WERI-Rb-1 (cell line): Measurements from ENCODE around the gene BRF1.
A peak's percentile ranks its signal among the peaks of the same experiment; 100 is the strongest.

Experiments used
- DNase-seq: peaks from one replicate; pipeline ENCODE4 v3.0.0-alpha.2; 2020
- H3K27ac ChIP-seq: fragments of 250-450 bp; sonication (Bioruptor Pico); 2 replicates; pipeline ENCODE4 v1.5.1; 2020; ENCODE audit warnings: mild to moderate bottlenecking, moderate library complexity
- H3K27me3 ChIP-seq: fragments of 250-450 bp; sonication (Bioruptor Pico); 2 replicates; pipeline ENCODE4 v1.5.1; 2021; ENCODE audit warnings: mild to moderate bottlenecking, low read depth, moderate library complexity; ENCODE audit not compliant: insufficient read depth, severe bottlenecking
- H3K36me3 ChIP-seq: fragments of 250-450 bp; sonication (Bioruptor Pico); 2 replicates; pipeline ENCODE4 v1.5.1; 2020; ENCODE audit warnings: mild to moderate bottlenecking, moderate library complexity
- H3K4me3 ChIP-seq: 2 replicates; pipeline ENCODE4 v1.5.1; 2011; ENCODE audit warnings: low read depth, mild to moderate bottlenecking, control low read depth, low read length
- H3K9me3 ChIP-seq: fragments of 250-450 bp; sonication (Bioruptor Pico); 2 replicates; pipeline ENCODE4 v1.5.1; 2021; ENCODE audit warnings: mild to moderate bottlenecking, moderate library complexity; ENCODE audit not compliant: severe bottlenecking
- TF ChIP-seq, protein P1 (sequence below): IDR thresholded peaks from 2 replicates; pipeline ENCODE4 v1.5.1; 2011; ENCODE audit warnings: low read depth, mild to moderate bottlenecking, control low read depth, inconsistent platforms, low read length

The BRF1 gene

DNA sequence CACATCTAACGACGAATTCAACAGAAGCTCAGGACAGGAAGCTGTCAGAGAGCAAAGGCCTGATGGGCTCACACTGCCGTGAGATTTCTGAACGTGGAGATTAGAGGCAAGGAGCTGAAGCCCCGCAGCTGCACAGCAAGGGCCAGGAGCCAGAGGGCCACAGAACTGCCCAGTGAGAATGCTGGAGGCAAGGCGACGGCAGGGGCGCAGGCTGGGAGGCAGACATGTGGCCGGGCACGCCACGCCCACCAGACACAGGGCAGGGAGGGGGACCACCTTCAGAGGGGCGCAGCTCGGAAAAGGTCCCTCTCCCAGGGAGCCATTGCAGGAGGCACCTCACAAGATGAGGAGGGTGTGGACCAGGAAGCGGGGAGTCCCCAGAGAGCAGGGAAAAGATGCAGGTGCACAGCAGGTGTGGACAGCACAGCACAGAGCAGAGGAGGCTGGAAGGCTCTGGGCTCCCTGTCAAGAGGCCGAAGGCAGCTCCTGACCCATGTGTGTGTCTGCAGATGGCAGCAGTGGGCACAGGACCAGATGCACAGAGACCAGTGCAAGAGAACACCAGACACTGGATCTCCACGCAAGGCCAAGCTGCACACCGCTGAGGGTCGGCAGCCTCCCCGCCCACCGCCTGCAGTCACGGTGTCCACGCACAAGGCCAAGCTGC is 29.4 kb downstream of the BRF1 start:
- no peaks in the 10 kb centered on the region for H3K9me3 ChIP-seq
- no peak for DNase-seq
- H3K36me3 ChIP-seq: no peaks in the 10 kb centered on the region
- no peak overlapping the region for H3K27ac ChIP-seq
- no peak overlapping the region for H3K4me3 ChIP-seq
- TF ChIP-seq, protein P1, sequence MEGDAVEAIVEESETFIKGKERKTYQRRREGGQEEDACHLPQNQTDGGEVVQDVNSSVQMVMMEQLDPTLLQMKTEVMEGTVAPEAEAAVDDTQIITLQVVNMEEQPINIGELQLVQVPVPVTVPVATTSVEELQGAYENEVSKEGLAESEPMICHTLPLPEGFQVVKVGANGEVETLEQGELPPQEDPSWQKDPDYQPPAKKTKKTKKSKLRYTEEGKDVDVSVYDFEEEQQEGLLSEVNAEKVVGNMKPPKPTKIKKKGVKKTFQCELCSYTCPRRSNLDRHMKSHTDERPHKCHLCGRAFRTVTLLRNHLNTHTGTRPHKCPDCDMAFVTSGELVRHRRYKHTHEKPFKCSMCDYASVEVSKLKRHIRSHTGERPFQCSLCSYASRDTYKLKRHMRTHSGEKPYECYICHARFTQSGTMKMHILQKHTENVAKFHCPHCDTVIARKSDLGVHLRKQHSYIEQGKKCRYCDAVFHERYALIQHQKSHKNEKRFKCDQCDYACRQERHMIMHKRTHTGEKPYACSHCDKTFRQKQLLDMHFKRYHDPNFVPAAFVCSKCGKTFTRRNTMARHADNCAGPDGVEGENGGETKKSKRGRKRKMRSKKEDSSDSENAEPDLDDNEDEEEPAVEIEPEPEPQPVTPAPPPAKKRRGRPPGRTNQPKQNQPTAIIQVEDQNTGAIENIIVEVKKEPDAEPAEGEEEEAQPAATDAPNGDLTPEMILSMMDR: no peak
- H3K27me3 ChIP-seq: no peaks in the 10 kb centered on the region

DNA sequence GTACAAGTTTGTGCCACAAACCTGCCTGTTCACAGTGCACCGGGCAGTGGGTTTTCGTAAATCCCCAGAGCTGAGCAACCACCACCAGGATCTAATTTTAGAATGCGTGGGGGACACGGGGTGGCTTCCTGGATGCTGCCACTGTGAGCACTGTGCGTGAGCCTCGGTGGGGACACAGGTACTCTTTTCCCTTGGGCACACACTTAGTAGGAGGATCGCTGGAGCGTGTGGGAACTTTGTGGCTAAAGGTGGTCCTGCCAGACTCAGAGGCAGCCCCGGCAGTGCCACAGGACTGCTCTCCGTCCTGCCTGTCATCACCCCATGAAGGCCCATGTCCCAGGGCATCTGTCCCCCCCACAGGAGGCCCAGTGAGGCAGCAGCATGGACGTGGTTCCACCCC is 31.4 kb downstream of the BRF1 start:
- Histone ChIP-seq H3K27ac (no peak overlapping the region), H3K27me3 (no peaks in the 10 kb centered on the region), H3K36me3 (no peaks in the 10 kb centered on the region), H3K9me3 (no peaks in the 10 kb centered on the region), H3K4me3 (no peak overlapping the region)
- TF ChIP-seq, protein P1: no peak
- no peak for DNase-seq

DNA sequence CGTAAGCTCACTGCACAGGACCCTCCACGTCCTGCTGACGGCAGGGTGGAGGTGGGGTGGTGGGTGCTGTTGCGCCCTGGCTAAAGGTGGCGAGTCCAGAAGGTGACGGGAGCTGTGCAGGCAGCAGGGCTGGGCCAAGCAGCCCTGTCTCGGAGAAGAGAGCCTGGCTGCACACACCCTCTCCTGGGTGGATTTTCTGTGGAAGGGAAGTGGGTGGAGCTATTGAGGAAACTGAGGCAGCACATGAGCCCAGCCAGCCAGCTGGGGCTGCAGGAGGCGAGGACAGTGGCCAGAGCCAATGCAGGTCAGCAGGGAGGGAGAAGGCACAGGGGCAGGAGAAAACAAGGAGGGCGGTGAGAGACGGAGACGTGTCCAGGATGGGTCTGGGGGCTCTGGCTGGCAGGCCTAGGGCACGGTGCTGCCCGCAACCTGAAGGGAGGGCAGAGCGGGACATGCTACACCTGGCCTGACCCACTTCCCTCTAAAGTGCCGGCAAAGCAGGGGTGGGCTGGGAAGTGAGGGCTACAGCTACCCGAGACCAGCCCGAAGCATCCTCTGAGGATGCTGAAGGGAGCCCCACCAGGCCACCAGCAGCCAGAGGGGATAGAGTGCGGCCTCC is 32.0 kb downstream of the BRF1 start:
- no peak for DNase-seq
- H3K4me3 ChIP-seq: no peak overlapping the region
- TF ChIP-seq, protein P1: no peak
- peaks cover 4% of the 10 kb centered on the region; the same call in 1 of the 2 replicates for H3K36me3 ChIP-seq
- no peaks in the 10 kb centered on the region for H3K27me3 ChIP-seq
- no peak overlapping the region for H3K27ac ChIP-seq
- no peaks in the 10 kb centered on the region for H3K9me3 ChIP-seq

DNA sequence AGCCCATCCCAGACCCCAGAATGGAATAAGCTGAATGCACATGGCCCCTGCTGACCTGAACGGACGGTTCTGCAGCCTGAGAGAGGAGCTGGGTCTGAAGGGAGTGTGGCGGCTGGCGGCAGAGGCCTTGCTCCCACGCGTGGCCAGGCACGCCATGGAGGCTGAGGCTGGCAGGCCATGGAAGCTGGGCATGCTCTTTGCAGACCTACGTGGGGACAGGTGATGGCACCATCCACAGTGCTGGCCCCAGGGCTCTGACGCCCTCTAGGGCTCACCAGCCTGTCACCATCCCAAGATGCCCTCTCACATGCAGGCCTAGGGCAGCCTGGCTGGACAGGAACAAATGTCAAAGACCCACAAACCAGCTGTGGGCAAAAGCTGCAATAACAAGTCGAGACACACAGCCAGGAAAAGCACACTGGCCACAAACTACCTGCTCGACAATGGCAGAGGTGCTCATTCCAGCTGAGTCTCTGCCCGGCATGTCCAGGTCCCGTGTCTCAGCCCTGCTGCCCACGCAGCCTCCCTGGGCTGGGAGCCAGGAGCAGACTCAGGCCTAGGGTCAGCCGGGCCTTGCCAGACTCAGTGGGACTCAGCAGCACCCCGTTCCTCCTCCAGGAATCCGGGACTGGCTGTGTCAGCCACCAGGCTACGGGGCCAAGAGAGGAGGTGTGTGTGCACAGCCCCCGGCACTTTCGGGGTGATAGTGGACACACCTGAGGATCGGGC is 32.8 kb downstream of the BRF1 start:
- H3K27me3 ChIP-seq: no peaks in the 10 kb centered on the region
- no peak overlapping the region for H3K4me3 ChIP-seq
- no peaks in the 10 kb centered on the region for H3K9me3 ChIP-seq
- H3K36me3 ChIP-seq: peaks cover 7% of the 10 kb centered on the region; the same call in 1 of the 2 replicates
- no peak for DNase-seq
- TF ChIP-seq, protein P1: peak; percentile 33; the same call in 1 of the 2 replicates
- H3K27ac ChIP-seq: no peak overlapping the region

DNA sequence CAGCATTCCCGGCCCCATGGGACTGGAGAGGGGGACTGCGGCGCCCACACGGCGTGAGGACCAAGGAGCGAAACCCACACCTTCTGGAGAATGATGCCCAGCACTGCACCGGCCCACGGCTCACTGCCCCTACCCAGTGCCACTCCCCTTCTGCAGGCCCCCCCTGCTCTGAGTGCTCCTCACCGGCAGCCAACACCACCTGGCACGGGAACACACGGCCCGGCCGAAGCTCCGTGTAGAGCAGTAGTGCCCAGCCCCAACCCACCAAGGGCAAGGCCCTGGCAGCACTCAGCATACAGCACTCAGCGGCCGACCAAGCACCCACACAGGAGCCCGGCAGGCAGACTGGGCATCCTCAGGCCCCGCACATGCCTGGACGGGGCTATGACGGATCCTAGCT is 39.0 kb downstream of the BRF1 start:
- DNase-seq: no peak
- Histone ChIP-seq H3K27me3 (no peaks in the 10 kb centered on the region), H3K9me3 (no peaks in the 10 kb centered on the region), H3K27ac (no peak overlapping the region), H3K4me3 (no peak overlapping the region), H3K36me3 (peaks cover 7% of the 10 kb centered on the region; the same call in 1 of the 2 replicates)
- TF ChIP-seq, protein P1: no peak
